ENCODE results near the gene QKI. TPM values are rescaled to one million over a fixed set of nuclear protein-coding genes. Genes with fewer than 3 reads are reported as not detected.

Gene QKI
- total RNA-seq, 1 experiment from 2014 or later, result 50.8 TPM

DNA sequence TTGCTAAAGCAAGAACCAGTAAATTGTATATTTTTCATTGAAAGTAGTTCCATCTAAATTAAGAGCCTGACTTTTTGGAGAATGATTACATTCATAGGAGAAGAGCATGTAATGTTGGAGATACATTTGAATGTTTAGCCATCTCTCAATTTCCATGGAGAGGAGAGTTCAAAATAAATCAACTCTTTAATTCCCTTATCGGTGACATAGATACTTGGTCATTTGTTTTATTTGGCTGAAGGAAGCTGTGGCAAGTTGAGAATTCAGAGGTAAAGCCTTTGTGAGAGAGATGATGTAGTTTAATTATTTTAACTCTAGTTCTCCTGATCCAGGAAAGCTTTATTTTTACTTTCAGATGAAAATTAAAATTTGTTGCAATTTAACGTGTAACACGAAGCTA, 22.3 kb downstream of the QKI start:
- CTCF ChIA-PET, result no interaction called here

GRCh38 chr6:163437466-163437865, 22.9 kb downstream of the QKI start:
- CTCF ChIA-PET, result no interaction called here
- POLR2A ChIA-PET (ENCODE audit: unreplicated experiment), result no interaction called here
- Histone ChIP-seq H3K4me3 (no peak overlapping the region), H3K36me3 (ENCODE audit: low read depth) (0 out of 2 replicates have a peak, but pooled peaks cover 2% of the 10 kb centered on the region), H3K27me3 (ENCODE audit: insufficient read depth, low read depth) (no peaks in the 10 kb centered on the region), H3K9me3 (ENCODE audit: insufficient read depth, low read depth) (no peaks in the 10 kb centered on the region), H3F3A (ENCODE audit: insufficient read depth, low read depth) (peaks cover 8% of the 10 kb centered on the region; the same call in 1 of the 2 replicates), H2AFZ (no peak overlapping the region), H3K27ac (no peak overlapping the region), H3K79me2 (ENCODE audit: low read depth) (peaks cover 99% of the 10 kb centered on the region), H4K20me1 (ENCODE audit: insufficient read depth) (peaks cover 94% of the 10 kb centered on the region), H3K9me2 (ENCODE audit: insufficient read depth) (no peaks in the 10 kb centered on the region; the same call in 1 of the 2 replicates), H3K4me2 (no peak overlapping the region), H3K4me1 (replicated peaks; ENCODE audit: insufficient read depth) (no peaks in the 10 kb centered on the region)
- no peak for DNase-seq
- BruUV-seq (replicated peaks), result no TSS peak
- intact Hi-C loops (cut with micrococcal nuclease; ENCODE audit: unreplicated experiment), result no loop called here
- TF ChIP-seq CTCF (conservative IDR thresholded peaks at IDR 0.05) (no peak), EZH2 (IDR thresholded peaks at IDR 0.05; ENCODE audit: low read depth) (no peak)

More for the DNA sequence above, 22.3 kb downstream of the QKI start:
- Histone ChIP-seq H3K36me3 (ENCODE audit: low read depth) (0 out of 2 replicates have a peak, but pooled peaks cover 2% of the 10 kb centered on the region), H3K4me3 (no peak overlapping the region), H3K4me2 (no peak overlapping the region), H3K27ac (no peak overlapping the region), H3K9me2 (ENCODE audit: insufficient read depth) (no peaks in the 10 kb centered on the region; the same call in 1 of the 2 replicates), H3K4me1 (replicated peaks; ENCODE audit: insufficient read depth) (no peaks in the 10 kb centered on the region), H3K9me3 (ENCODE audit: insufficient read depth, low read depth) (no peaks in the 10 kb centered on the region), H3F3A (ENCODE audit: insufficient read depth, low read depth) (peaks cover 8% of the 10 kb centered on the region), H4K20me1 (ENCODE audit: insufficient read depth) (peaks cover 96% of the 10 kb centered on the region), H2AFZ (no peak overlapping the region), H3K27me3 (ENCODE audit: insufficient read depth, low read depth) (no peaks in the 10 kb centered on the region), H3K79me2 (ENCODE audit: low read depth) (peaks cover 99% of the 10 kb centered on the region)
- no TSS peak for BruUV-seq (replicated peaks)
- intact Hi-C loops (cut with micrococcal nuclease; ENCODE audit: unreplicated experiment), result no loop called here
- DNase-seq, result no peak
- POLR2A ChIA-PET (ENCODE audit: unreplicated experiment), result no interaction called here
- TF ChIP-seq EZH2 (IDR thresholded peaks at IDR 0.05; ENCODE audit: low read depth) (no peak), CTCF (conservative IDR thresholded peaks at IDR 0.05) (no peak)

GRCh38 chr6:163438298-163438939, 23.9 kb downstream of the QKI start:
- Histone ChIP-seq H3K36me3 (ENCODE audit: low read depth) (0 out of 2 replicates have a peak, but pooled peaks cover 2% of the 10 kb centered on the region), H3K4me1 (replicated peaks; ENCODE audit: insufficient read depth) (no peaks in the 10 kb centered on the region), H3K27ac (no peak overlapping the region), H3K9me2 (ENCODE audit: insufficient read depth) (no peaks in the 10 kb centered on the region; the same call in 1 of the 2 replicates), H3K9me3 (ENCODE audit: insufficient read depth, low read depth) (no peaks in the 10 kb centered on the region), H4K20me1 (ENCODE audit: insufficient read depth) (peaks cover 91% of the 10 kb centered on the region), H3K79me2 (ENCODE audit: low read depth) (peaks cover 99% of the 10 kb centered on the region), H2AFZ (no peak overlapping the region), H3F3A (ENCODE audit: insufficient read depth, low read depth) (peaks cover 3% of the 10 kb centered on the region; the same call in 1 of the 2 replicates), H3K4me2 (no peak overlapping the region), H3K4me3 (no peak overlapping the region), H3K27me3 (ENCODE audit: insufficient read depth, low read depth) (no peaks in the 10 kb centered on the region)
- no TSS peak for BruUV-seq (replicated peaks)
- TF ChIP-seq CTCF (conservative IDR thresholded peaks at IDR 0.05) (no peak), EZH2 (IDR thresholded peaks at IDR 0.05; ENCODE audit: low read depth) (no peak)
- no peak for DNase-seq
- intact Hi-C loops (cut with micrococcal nuclease; ENCODE audit: unreplicated experiment), result no loop called here
- CTCF ChIA-PET, result no interaction called here
- POLR2A ChIA-PET (ENCODE audit: unreplicated experiment), result no interaction called here

Measured in PC-9 (cell line).